Measurements from ENCODE around the gene ADAMTS19.
"Not testable (repeated sequence)": the region's sequence is repeated elsewhere in the genome, so short reads cannot be mapped to it uniquely, and the experiment has no call there.

The ADAMTS19 gene

DNA sequence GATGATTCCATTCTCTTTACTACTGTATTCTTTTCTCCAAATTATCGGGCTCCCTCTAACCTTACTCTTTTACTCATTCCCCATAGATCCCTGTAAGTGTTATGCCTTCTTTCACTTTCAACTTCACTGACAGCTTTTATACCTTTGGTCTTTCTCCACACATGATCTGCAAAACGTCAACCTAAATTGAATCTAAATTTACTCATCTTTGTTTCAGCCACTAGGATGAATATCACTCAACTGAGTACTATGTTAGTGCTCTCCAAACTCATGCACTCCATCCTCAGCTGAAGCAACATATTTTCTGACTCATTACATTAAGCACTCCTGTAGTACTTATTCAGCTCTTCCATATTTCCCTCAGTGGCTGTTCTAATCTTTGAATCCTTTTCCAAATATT is 133.4 kb downstream of the ADAMTS19 start:
- no peak for DNase-seq (ENCODE audit: low read depth in 2 of 2)

DNA sequence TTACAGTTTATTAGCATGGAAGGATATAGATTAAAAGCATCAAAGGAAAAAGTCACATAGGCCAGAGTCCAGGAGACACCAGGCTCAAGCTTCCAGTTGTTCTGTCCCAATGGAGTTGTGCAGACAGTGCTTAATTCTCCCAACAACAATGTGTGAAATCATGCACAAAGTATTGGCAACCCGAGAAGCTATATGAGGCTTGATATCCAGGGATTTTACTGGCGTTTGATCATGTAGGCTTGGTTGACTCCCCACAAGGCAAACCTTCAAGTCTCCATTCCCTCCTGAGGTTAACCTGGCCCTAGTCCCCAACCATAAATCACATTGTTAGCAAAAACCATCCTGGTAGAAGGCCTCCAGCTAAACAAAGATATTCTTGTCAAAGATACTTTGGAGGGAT is 141.5 kb downstream of the ADAMTS19 start:
- no peak for DNase-seq (ENCODE audit: low read depth in 2 of 2)

DNA sequence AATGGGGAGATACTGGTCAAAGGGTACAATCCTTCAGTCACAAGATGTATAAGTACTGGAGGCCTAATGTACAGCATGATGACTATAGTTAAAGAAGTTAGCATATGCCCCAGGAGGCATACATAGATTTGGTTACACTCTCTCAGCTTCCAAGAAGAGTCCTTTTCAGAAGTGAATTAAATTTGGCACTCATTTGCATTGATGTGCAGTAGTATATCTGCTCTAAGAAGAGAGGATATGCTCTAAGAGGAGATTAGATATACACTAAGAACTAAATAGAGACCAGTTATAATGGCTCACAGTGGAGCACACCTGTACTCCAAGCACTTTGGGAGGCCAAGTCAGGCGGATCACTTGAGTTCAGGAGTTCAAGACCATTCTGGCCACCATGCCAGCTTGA is 148.3 kb downstream of the ADAMTS19 start:
- DNase-seq (ENCODE audit: low read depth in 2 of 2), result no peak

DNA sequence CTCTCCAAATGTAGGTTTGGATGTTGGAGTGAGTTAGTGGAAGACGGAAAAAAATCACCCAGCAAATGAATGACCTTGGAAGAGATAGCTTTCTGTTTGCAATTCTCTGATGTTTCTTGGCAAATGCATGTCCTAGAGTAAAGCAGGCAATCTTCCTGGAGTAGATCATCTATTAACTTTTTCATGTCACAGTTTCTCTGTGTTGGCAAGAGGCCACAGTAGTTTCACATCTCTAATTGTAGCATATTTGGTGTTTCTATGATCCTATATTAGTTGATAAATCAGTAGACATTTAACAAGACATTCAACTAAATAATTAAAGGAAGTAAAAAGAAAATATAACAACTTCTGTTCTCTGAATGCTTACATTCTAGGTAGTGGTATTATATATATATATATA is 149.6 kb downstream of the ADAMTS19 start:
- DNase-seq (ENCODE audit: low read depth in 2 of 2), result no peak

DNA sequence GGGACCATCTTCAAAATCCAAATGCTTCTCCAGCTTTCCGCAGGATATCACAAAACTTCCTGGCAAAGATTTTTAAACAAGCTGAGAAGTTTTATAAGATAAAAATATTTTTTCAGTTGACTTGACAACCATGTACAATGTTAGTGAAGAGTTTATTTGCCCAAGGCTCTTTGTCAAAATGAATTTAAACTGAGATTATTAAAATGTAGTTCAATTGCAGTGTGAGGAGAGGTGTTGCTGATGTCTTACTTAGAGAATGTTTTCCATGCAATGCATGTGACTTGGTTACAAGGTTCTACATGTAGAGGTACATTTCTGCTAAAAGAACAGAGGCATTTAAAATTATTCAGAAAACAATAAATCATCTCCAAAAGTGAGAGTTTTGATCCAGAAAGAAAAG is 156.4 kb downstream of the ADAMTS19 start:
- DNase-seq (ENCODE audit: low read depth in 2 of 2), result no peak

DNA sequence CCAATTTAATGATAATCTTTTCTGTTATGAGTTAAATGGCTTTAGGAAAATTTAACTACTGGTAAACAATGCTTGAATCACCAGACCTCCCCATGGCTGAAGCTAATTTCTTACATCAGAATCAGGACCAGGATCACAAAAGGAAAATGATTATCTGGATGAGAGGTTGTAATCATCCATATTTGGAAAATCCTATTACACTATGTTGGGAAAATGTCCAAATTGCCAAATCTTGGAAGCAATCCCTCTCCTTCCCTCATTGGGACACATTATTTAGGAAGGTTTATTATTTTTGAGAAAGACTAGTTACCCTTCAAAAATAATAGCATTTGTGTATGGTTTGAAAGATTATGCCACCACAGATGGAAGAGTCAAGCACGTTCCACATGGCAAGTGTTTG is 157.1 kb downstream of the ADAMTS19 start:
- no peak for DNase-seq (ENCODE audit: low read depth in 2 of 2)

DNA sequence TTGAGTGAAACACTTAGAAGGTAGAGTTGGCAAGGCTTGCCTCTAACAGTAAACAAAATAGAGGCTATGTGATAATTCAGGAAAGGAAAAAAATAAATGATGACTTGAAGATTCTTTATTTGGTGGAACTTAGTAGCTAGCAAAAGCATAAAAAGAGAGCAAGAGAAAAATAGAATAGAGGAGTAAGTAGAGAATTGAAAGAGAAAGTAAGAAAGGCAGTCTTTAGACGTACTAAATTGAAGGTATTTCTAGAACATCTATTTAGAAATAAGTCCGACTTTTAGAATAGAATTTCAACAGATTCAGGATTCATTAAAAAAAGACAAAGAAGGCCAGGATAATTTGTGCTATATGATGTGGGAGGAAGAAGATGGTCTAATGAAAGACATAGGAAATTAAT is 159.7 kb downstream of the ADAMTS19 start:
- no peak for DNase-seq (ENCODE audit: low read depth in 2 of 2)

DNA sequence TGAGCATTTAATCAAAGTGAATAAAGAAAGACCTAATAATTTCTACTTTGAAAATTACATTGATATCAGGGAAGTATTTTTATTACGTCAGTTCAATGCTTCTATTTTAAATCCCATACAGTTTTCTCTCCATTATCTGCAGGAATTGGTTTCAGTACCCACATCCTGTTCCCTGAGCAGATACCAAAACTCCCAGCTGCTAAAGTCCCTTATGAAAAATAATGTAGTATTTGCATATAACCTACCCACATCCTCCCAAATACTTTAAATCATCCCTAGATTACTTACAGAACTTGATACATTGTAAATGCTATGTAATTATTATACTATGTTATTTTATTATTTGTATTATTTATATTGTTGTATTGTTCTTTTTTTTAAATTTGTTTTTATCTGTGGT is 162.4 kb downstream of the ADAMTS19 start:
- no peak for DNase-seq (ENCODE audit: low read depth in 2 of 2)

DNA sequence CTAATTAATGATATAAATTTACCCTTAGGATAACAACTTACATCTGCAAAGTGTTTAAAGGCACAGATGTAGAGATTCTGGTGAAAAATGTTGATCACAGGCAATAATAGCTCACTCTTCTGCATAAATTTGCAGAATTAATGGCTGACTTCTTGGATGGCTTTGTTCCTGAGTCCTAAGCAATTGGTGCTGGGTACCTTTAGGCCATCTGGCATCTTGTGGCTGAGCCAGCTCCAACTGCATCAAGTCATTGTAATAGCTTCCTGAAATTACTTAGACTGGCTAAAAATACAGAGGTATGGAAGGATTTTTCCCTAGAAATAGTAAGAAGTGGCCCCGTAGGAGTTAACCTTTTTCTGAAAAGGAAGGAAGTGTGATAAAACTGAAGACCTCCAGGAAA is 169.5 kb downstream of the ADAMTS19 start:
- no peak for DNase-seq (ENCODE audit: low read depth in 2 of 2)

DNA sequence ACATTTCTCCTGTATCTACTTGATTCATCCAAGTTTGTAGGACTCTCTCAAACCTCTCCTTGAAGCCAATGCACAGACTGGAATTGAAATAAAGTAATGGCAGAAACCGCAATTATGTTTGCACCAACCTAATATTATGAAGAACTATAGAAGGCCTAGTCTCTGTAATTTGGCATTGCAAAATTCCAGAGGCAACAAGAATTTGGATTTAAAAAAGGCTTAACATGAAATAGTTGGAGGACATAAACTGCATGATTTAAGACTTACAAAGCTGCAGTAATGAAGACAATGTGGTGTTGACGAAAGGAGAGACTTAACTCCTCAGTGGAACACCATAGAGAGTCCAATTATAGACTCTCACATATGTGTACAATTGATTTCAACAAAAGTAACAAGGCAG is 170.0 kb downstream of the ADAMTS19 start:
- no peak for DNase-seq (ENCODE audit: low read depth in 2 of 2)

DNA sequence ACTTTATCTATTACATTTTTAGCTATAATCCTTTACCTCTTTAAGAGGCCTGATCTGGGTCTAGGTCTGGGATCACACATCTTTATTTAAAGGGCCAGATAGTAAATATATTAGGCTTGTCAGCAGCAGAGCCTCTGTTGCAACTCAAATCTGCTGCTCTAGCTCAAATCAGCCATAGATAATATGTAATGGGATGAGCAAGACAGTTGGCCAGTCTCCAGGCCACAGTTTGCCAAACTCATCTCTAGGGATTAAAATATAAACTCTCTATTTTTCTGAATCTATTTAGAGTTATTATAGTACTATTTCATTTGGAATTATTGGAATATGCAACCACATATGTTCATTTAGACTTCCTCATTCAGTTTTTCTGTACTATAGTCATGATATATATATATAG is 171.9 kb downstream of the ADAMTS19 start:
- DNase-seq (ENCODE audit: low read depth in 2 of 2), result no peak

DNA sequence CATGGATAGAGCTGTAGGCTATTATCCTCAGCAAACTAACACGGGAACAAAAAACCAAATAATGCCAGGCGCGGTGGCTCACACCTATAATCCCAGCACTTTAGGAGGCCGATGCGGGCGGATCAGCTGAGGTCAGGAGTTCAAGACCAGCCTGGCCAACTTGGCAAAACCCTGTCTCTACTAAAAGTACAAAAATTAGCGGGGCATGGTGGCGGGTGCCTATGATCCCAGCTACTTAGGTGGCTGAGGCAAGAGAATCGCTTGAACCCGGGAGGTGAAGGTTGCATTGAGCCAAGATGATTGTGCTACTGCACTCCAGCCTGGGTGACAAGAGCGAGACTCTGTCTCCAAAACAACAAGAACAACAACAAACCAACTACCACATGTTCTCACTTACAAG is 177.4 kb downstream of the ADAMTS19 start:
- DNase-seq (ENCODE audit: low read depth in 2 of 2), result not testable (repeated sequence)

DNA sequence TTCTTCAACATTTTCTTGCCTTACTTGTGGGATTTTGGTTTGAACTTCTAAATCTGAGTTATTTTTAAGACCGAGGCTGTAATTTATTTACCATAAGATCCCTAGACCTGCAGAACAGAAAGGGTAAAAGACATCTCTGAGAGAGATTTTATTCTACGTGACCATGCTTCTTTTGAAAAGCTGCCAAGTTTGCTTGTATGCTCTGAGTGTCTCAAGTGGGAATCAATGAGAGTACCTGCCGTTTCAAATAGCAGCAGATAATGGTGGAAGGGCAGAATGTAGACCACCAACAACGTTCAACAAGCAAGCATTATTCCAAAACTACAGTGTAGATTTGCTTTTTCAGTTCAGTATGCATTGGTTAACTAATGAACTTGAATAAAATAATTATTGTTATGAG is 179.2 kb downstream of the ADAMTS19 start:
- DNase-seq (ENCODE audit: low read depth in 2 of 2), result no peak

DNA sequence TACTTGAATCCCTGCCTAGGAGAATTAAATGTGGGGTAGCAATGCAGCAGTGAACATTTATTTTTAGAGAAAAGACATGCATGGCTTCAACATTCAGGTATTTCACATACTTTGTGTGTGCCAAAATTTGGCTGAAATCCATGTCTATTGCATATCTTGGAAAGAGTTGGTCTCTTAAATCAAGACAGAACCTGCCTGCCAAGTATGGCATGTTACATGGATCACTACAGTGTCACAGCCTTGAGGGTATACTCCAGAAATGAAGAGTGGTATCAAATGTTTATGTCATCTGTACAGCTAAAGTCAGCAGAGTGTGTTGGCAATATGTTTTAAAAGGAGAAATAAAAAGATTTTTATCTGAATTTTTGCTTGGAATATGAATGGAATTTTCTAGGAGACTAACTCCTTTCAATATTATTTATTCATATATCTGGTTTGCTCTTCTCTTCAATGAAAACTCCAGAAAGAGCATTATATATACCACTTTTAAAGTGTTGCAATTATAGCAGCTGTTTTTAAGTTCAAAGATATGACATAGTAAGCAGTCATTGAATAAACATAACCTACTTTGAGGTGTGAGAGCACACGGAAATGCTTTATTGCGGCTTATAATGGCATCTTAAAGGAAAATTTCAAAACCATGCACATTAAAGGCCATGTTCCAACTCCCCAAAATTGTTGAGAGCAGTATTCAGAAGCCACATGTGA is 192.4 kb downstream of the ADAMTS19 start:
- DNase-seq (ENCODE audit: low read depth in 2 of 2), result no peak

DNA sequence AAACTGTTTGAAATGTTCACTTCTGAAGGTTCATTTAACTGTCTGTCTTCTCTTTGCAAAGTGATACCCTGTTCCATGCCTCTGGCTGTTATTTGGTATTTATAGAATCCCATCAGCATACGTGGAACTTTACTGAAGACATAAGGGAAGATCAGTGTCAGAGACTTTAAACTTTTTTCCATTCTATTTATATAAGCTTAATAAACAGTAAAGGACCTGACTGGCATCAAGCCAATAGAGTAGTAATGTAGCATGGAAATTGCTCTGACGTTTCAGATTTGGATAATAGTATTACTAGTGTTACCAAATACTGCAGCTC is 192.9 kb downstream of the ADAMTS19 start:
- DNase-seq (ENCODE audit: low read depth in 2 of 2), result no peak

DNA sequence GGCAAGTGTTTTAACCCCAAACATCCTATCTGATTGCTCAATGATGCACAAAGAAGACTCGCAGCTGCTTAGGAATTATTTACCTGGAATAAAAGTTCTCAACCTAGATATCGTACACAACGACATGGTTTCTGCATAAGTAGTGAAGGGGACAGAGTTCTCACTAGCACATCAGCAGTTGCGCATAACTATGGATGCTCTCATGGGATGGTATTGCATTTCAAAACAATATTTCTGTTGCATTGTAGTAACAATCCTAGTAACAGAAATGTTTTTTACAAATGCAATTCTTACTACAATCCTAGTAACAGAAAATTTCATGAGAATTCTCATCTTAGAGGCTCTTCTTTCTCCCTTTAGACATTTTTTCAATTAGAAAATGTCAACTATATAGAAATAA is 193.3 kb downstream of the ADAMTS19 start:
- DNase-seq (ENCODE audit: low read depth in 2 of 2), result no peak

DNA sequence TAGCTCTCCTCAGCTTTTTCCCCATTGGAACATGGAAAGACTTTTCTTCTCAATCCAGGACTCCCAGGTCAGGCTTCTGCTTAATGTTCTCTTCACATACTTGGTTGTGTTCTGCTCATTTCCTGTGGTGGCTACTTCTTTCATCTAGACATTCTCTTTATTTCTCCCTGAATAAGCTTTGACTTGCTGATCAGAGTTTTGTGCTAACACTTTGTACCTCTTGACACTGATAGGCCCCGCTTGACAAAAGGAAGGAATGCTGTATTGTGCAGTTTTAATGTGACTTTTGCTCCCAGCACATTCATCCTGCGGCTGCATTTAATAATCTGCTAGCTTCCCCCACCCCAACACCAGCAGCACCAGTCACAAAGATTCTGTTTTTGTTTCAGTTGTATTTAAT is 196.9 kb downstream of the ADAMTS19 start:
- no peak for DNase-seq (ENCODE audit: low read depth in 2 of 2)

DNA sequence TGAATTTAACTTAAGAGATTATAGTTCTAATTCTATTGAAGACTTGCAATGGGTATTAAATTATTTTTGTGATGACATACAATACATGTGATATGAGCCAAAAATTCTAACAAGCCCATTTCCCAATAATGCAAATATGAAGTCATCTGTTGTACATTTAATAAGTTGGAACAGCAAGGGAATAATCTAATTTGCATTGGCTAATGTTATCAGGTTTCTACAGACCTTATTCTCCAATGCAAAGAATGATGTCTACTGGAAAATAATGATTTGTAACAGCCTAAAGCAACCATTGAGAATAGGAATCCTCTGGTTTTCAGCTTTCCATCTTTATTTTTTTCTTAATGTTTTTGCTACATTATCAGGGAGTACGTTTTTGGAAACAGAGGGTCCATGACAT is 198.7 kb downstream of the ADAMTS19 start:
- no peak for DNase-seq (ENCODE audit: low read depth in 2 of 2)

DNA sequence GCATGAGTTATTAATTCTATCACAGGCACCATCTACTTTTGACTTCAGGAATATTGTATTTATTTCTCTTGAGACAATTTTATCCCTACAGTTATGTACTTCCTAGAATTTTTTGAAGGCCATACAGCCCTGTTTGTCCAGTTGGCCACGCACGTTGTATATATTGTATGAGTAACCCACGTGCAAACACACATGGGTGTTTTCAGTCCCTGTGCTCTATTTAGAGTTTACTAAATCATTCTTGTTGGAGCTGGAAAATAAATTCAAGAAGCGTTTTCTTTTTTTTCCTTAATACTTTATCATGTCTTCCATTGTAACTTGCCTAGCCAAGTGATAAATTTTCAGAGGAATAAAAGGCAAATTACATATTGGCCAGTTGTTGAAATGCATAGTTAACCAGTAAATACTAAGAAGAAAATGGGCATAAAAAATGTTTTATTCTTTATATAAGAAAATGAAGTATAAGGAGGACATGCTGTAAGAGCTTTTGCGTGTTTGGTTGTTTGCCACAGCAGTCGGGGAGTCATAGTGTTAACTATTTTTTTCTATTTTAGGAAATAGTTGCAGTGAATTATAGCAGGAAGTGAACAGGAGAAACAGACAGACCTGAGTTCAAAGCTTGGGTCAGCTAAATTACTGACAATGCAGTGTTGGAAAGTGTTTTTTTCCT is 201.4 kb downstream of the ADAMTS19 start:
- no peak for DNase-seq (ENCODE audit: low read depth in 2 of 2)

DNA sequence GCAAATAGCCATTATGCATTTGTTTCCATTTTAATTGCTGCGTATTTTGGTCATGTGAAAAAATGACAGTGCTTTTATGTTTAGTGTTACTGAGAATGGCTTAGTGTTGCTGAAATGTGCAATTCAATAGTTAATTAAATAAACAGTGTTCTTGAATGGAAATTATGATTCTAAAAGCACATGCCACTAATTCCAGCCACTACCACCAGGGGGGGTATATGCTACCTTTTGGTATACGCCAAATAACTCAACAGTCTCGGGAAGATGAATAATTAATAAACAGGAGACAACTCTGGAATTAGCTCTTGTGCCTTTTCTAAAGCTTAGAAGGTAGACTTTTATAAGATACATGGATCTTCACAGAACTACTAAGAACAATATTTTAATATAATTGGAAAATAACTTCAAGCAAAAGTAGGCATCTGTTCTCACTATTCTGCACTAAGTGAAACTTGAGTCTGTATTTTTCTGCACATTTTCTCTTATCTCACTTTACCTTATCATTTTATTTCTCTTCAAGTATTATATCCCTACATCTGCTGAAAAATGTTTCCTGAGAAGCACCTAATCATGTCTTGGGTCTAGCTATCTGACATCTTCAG is 204.3 kb downstream of the ADAMTS19 start:
- DNase-seq (ENCODE audit: low read depth in 2 of 2), result peak in 1 of 2 donors; percentile 2

DNA sequence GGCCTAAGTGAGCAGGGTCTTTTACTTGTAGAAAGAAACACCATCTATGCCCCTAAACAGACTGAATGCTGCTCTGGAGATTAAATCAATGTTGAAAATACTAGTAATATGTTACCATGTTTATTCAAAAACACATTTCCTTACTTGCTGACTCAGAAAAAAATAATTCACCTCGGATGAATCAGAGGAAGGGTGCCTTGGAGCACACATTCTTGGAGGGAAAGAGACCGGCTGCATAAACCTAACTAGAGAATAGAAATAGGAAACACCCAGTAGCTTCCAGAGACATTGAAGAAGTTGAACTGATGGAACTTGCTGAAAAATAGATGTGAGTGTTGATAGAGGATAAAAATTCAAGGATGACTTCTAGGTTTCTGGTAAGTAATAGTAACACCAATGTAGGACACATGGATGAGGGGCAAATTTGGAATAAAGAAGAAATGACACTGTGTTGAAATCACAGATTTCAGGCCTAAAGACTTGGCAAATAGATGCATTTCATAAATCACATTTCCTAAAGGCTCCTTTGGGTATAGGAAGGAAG is 210.9 kb downstream of the ADAMTS19 start:
- no peak for DNase-seq (ENCODE audit: low read depth in 2 of 2)

DNA sequence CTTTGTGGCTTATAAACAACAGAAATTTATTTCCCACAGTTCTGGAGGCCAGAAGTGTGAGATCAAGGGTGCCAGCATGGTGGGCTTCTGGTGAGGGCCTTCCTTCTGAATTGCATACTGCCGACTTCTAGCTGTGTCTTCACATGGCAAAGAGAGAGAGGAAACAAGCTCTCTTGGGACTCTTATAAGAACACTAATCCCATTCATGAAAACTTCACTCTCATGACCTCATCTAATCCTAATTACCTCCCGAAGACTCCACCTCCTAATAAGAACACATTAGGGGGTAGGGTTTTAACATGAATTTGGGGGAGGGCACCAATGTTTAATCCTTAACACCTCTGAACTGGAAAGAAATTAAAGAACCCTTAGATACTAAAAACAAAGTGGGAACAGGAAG is 211.9 kb downstream of the ADAMTS19 start:
- DNase-seq (ENCODE audit: low read depth in 2 of 2), result no peak

DNA sequence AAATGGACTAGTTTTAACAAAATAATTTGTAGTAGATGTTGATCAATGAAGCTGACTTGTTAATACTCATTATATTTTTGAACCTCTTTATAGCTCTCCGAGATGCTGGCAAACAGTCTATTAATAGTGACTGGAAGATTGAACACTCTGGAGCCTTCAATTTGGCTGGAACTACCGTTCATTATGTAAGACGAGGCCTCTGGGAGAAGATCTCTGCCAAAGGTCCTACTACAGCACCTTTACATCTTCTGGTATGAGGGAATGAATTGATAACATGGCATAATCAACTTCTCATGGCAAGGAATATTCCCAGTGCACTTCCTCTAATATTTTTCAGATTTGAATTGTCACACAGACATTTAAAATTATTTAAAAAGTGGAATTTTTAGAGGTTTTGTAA is 219.6 kb downstream of the ADAMTS19 start:
- DNase-seq (ENCODE audit: low read depth in 2 of 2), result no peak
